Measurements from ENCODE around the gene GTF2IRD1. TPM values are rescaled to one million over a fixed set of nuclear protein-coding genes. Genes with fewer than 3 reads are reported as not detected.
"Not testable (repeated sequence)": the region's sequence is repeated elsewhere in the genome, so short reads cannot be mapped to it uniquely, and the experiment has no call there.

GTF2IRD1 gene
- total RNA-seq, 1 donor from 2014 or later: 0.96 TPM

GRCh38 chr7:74554178-74554577 is 100.5 kb downstream of the GTF2IRD1 start:
- intact Hi-C loops (cut with micrococcal nuclease): loop anchor here (10.0 kb wide), 1 partner anchor 59 kb away; no protein-coding TSS in a partner anchor
- Mint-ChIP-seq H3K36me3 (ENCODE audit: low read depth) (no peaks in the 10 kb centered on the region), H3K9me3 (no peaks in the 10 kb centered on the region), H3K4me1 (ENCODE audit: low read depth) (no peaks in the 10 kb centered on the region), H3K27me3 (ENCODE audit: insufficient read depth) (peaks cover 3% of the 10 kb centered on the region), H3K27ac (no peak overlapping the region), H3K4me3 (no peak overlapping the region)
- no peak for DNase-seq (ENCODE audit: low spot score)

- Mint-ChIP-seq H3K27ac (no peak overlapping the region), H3K9me3 (no peaks in the 10 kb centered on the region), H3K4me3 (no peak overlapping the region), H3K36me3 (ENCODE audit: low read depth) (no peaks in the 10 kb centered on the region), H3K27me3 (ENCODE audit: insufficient read depth) (no peaks in the 10 kb centered on the region), H3K4me1 (ENCODE audit: low read depth) (no peaks in the 10 kb centered on the region)
- intact Hi-C loops (cut with micrococcal nuclease): no loop called here
- no peak for DNase-seq (ENCODE audit: low spot score)
These were observed 106.5 kb downstream of the GTF2IRD1 start for GRCh38 chr7:74560086-74560719.

GRCh38 chr7:74561898-74562613 is 108.3 kb downstream of the GTF2IRD1 start:
- DNase-seq (ENCODE audit: low spot score): no peak
- Mint-ChIP-seq H3K4me3 (no peak overlapping the region), H3K9me3 (no peaks in the 10 kb centered on the region), H3K4me1 (ENCODE audit: low read depth) (no peaks in the 10 kb centered on the region), H3K36me3 (ENCODE audit: low read depth) (no peaks in the 10 kb centered on the region), H3K27ac (no peak overlapping the region), H3K27me3 (ENCODE audit: insufficient read depth) (no peaks in the 10 kb centered on the region)
- intact Hi-C loops (cut with micrococcal nuclease): no loop called here

GRCh38 chr7:74563639-74564038 is 109.9 kb downstream of the GTF2IRD1 start:
- H3K27me3 Mint-ChIP-seq (ENCODE audit: insufficient read depth); DNase-seq (ENCODE audit: low spot score); H3K36me3 Mint-ChIP-seq (ENCODE audit: low read depth); H3K9me3 Mint-ChIP-seq; H3K4me3 Mint-ChIP-seq; H3K4me1 Mint-ChIP-seq (ENCODE audit: low read depth); intact Hi-C loops (cut with micrococcal nuclease); H3K27ac Mint-ChIP-seq: not testable (repeated sequence)

GRCh38 chr7:74567318-74567668 is 113.6 kb downstream of the GTF2IRD1 start:
- Mint-ChIP-seq H3K9me3 (no peaks in the 10 kb centered on the region), H3K4me1 (ENCODE audit: low read depth) (peaks cover 6% of the 10 kb centered on the region), H3K27me3 (ENCODE audit: insufficient read depth) (peaks cover 4% of the 10 kb centered on the region), H3K36me3 (ENCODE audit: low read depth) (no peaks in the 10 kb centered on the region), H3K27ac (peak overlapping the region; percentile 34), H3K4me3 (no peak overlapping the region)
- DNase-seq (ENCODE audit: low spot score): no peak
- intact Hi-C loops (cut with micrococcal nuclease): loop anchor here (2.0 kb wide), 1 partner anchor 150 kb away; no protein-coding TSS in a partner anchor

- Mint-ChIP-seq H3K27ac (no peak overlapping the region), H3K4me1 (ENCODE audit: low read depth) (peaks cover 6% of the 10 kb centered on the region), H3K4me3 (no peak overlapping the region), H3K9me3 (no peaks in the 10 kb centered on the region), H3K36me3 (ENCODE audit: low read depth) (no peaks in the 10 kb centered on the region), H3K27me3 (ENCODE audit: insufficient read depth) (peaks cover 4% of the 10 kb centered on the region)
- DNase-seq (ENCODE audit: low spot score): no peak
- intact Hi-C loops (cut with micrococcal nuclease): no loop called here
These were observed 115.0 kb downstream of the GTF2IRD1 start for GRCh38 chr7:74568658-74569057.

GRCh38 chr7:74569501-74570075 is 115.9 kb downstream of the GTF2IRD1 start:
- H3K4me1 Mint-ChIP-seq (ENCODE audit: low read depth): peaks cover 6% of the 10 kb centered on the region
- H3K36me3 Mint-ChIP-seq (ENCODE audit: low read depth): no peaks in the 10 kb centered on the region
- no peak for DNase-seq (ENCODE audit: low spot score)
- H3K4me3 Mint-ChIP-seq: no peak overlapping the region
- H3K27me3 Mint-ChIP-seq (ENCODE audit: insufficient read depth): peaks cover 4% of the 10 kb centered on the region
- H3K27ac Mint-ChIP-seq: peak overlapping the region; percentile 47
- intact Hi-C loops (cut with micrococcal nuclease): no loop called here
- no peaks in the 10 kb centered on the region for H3K9me3 Mint-ChIP-seq

GRCh38 chr7:74570533-74571156 is 116.9 kb downstream of the GTF2IRD1 start:
- intact Hi-C loops (cut with micrococcal nuclease): no loop called here
- peaks cover 6% of the 10 kb centered on the region for H3K4me1 Mint-ChIP-seq (ENCODE audit: low read depth)

GRCh38 chr7:74572301-74572979 is 118.7 kb downstream of the GTF2IRD1 start:
- Mint-ChIP-seq H3K4me1 (ENCODE audit: low read depth) (peaks cover 6% of the 10 kb centered on the region), H3K27ac (no peak overlapping the region), H3K9me3 (no peaks in the 10 kb centered on the region), H3K4me3 (no peak overlapping the region), H3K36me3 (ENCODE audit: low read depth) (no peaks in the 10 kb centered on the region), H3K27me3 (ENCODE audit: insufficient read depth) (peaks cover 4% of the 10 kb centered on the region)
- DNase-seq (ENCODE audit: low spot score): no peak
- intact Hi-C loops (cut with micrococcal nuclease): no loop called here

More at GRCh38 chr7:74570533-74571156, 116.9 kb downstream of the GTF2IRD1 start:
- Mint-ChIP-seq H3K9me3 (no peaks in the 10 kb centered on the region), H3K27ac (no peak overlapping the region), H3K27me3 (ENCODE audit: insufficient read depth) (peaks cover 4% of the 10 kb centered on the region), H3K36me3 (ENCODE audit: low read depth) (no peaks in the 10 kb centered on the region), H3K4me3 (no peak overlapping the region)
- DNase-seq (ENCODE audit: low spot score): no peak

GRCh38 chr7:74573512-74573911 is 119.8 kb downstream of the GTF2IRD1 start:
- peaks cover 6% of the 10 kb centered on the region for H3K4me1 Mint-ChIP-seq (ENCODE audit: low read depth)
- H3K4me3 Mint-ChIP-seq: no peak overlapping the region
- no peaks in the 10 kb centered on the region for H3K9me3 Mint-ChIP-seq
- H3K27ac Mint-ChIP-seq: no peak overlapping the region
- no peak for DNase-seq (ENCODE audit: low spot score)
- peaks cover 2% of the 10 kb centered on the region for H3K27me3 Mint-ChIP-seq (ENCODE audit: insufficient read depth)
- intact Hi-C loops (cut with micrococcal nuclease): no loop called here
- no peaks in the 10 kb centered on the region for H3K36me3 Mint-ChIP-seq (ENCODE audit: low read depth)

- intact Hi-C loops (cut with micrococcal nuclease): no loop called here
- Mint-ChIP-seq H3K27me3 (ENCODE audit: insufficient read depth) (peaks cover 2% of the 10 kb centered on the region), H3K4me3 (no peak overlapping the region), H3K4me1 (ENCODE audit: low read depth) (no peaks in the 10 kb centered on the region), H3K27ac (no peak overlapping the region), H3K9me3 (no peaks in the 10 kb centered on the region), H3K36me3 (ENCODE audit: low read depth) (no peaks in the 10 kb centered on the region)
- no peak for DNase-seq (ENCODE audit: low spot score)
These were observed 121.5 kb downstream of the GTF2IRD1 start for GRCh38 chr7:74575083-74575784.

GRCh38 chr7:74575811-74576210 is 122.1 kb downstream of the GTF2IRD1 start:
- H3K4me3 Mint-ChIP-seq: no peak overlapping the region
- no peak overlapping the region for H3K27ac Mint-ChIP-seq
- DNase-seq (ENCODE audit: low spot score): no peak
- peaks cover 2% of the 10 kb centered on the region for H3K27me3 Mint-ChIP-seq (ENCODE audit: insufficient read depth)
- no peaks in the 10 kb centered on the region for H3K4me1 Mint-ChIP-seq (ENCODE audit: low read depth)
- intact Hi-C loops (cut with micrococcal nuclease): no loop called here
- H3K36me3 Mint-ChIP-seq (ENCODE audit: low read depth): no peaks in the 10 kb centered on the region
- H3K9me3 Mint-ChIP-seq: no peaks in the 10 kb centered on the region
